GM18519 (cell line): ENCODE results near the gene POLR2C.

ENCODE experiments used
- ATAC-seq: cut with Tn5 transposase; IDR thresholded peaks from one replicate; pipeline ENCODE4 v1.9.1; 2021; ENCODE audit warnings: mild to moderate bottlenecking, moderate library complexity; ENCODE audit not compliant: unreplicated experiment, low FRiP score

POLR2C gene

GRCh38 chr16:57517397-57518367 lies 55.2 kb downstream of the POLR2C start:
- ATAC-seq: no peak

- no peak for ATAC-seq
Measured at GRCh38 chr16:57518520-57518919, 56.0 kb downstream of the POLR2C start.

- no peak for ATAC-seq
Measured at GRCh38 chr16:57518922-57519321, 56.4 kb downstream of the POLR2C start.

- no peak for ATAC-seq
Measured at GRCh38 chr16:57519796-57520360, 57.4 kb downstream of the POLR2C start.
